H1 (cell line): ENCODE data around the gene WDR13. TPM values are rescaled to one million over a fixed set of nuclear protein-coding genes. Genes with fewer than 3 reads are reported as not detected.

Experiments
- CTCF ChIA-PET: fragments of 300-600 bp; sonication (Branson Sonifier 250); formaldehyde crosslinking; loops from one replicate; lab custom pipeline; 2021; ENCODE audit not compliant: partially characterized antibody; lab: Charles Lee
- POLR2A ChIA-PET: fragments of 300-600 bp; sonication (Branson Sonifier 250); formaldehyde crosslinking; loops from one replicate; lab custom pipeline; 2021; ENCODE audit warnings: inconsistent platforms; ENCODE audit not compliant: partially characterized antibody; lab: Charles Lee
- DNase-seq, 2 experiments: peaks; one replicate each; pipeline versions ENCODE4 v3.0.0 to v3.0.0-alpha.2; 2010 to 2022; ENCODE audit warnings: low spot score in 2 of 2, low read depth in 1 of 2, mixed read lengths in 1 of 2
- FAIRE-seq: peaks from 2 replicates; lab custom pipeline; 2011; peaks lifted over from hg19 to GRCh38; lab: Jason Lieb, UNC
- H2AFZ ChIP-seq: 2 replicates; pipeline ENCODE4 v1.8.1; 2012; ENCODE audit warnings: low read length, inconsistent platforms
- H2AK5ac ChIP-seq: 2 replicates; pipeline ENCODE4 v1.6.1; 2013; ENCODE audit warnings: low read depth, low read length
- H2BK120ac ChIP-seq: replicated peaks from 2 replicates; pipeline ENCODE3; 2013; ENCODE audit warnings: low read depth, low read length, inconsistent platforms
- H2BK12ac ChIP-seq: 2 replicates; pipeline ENCODE4 v1.6.1; 2013; ENCODE audit warnings: low read depth, low read length
- H2BK15ac ChIP-seq: 2 replicates; pipeline ENCODE4 v1.6.1; 2013; ENCODE audit warnings: low read length
- H2BK20ac ChIP-seq: 2 replicates; pipeline ENCODE4 v1.6.1; 2013; ENCODE audit warnings: low read length
- H2BK5ac ChIP-seq: 2 replicates; pipeline ENCODE4 v1.6.1; 2013; ENCODE audit warnings: low read depth, low read length
- H3K14ac ChIP-seq: 2 replicates; pipeline ENCODE4 v1.6.1; 2013; ENCODE audit warnings: inconsistent platforms; ENCODE audit not compliant: insufficient read length
- H3K18ac ChIP-seq: 2 replicates; pipeline ENCODE4 v1.6.1; 2013; ENCODE audit warnings: low read length; ENCODE audit errors: extremely low read depth
- H3K23ac ChIP-seq: 2 replicates; pipeline ENCODE4 v1.6.1; 2013; ENCODE audit warnings: inconsistent platforms; ENCODE audit not compliant: insufficient read length
- H3K23me2 ChIP-seq: 2 replicates; pipeline ENCODE4 v1.6.1; 2013; ENCODE audit warnings: low read depth, low read length
- H3K27ac ChIP-seq: 2 replicates; pipeline ENCODE4 v1.6.1; 2011; ENCODE audit warnings: low read depth, low read length, inconsistent platforms
- H3K27me3 ChIP-seq, 4 experiments: replicated peaks in 1 of 4; 1 replicate in 1 of 4; 2 replicates in 3 of 4; pipeline versions ENCODE4 v1.6.1 to v1.8.1; 2011 to 2013; ENCODE audit warnings: low read length in 3 of 4, mild to moderate bottlenecking in 3 of 4, inconsistent platforms in 2 of 4, mixed read lengths in 2 of 4, moderate library complexity in 1 of 4; ENCODE audit not compliant: control insufficient read depth in 3 of 4, insufficient read depth in 3 of 4; ENCODE audit errors: extremely low read depth in 1 of 4
- H3K36me3 ChIP-seq, 4 experiments: 2 replicates each; pipeline versions ENCODE4 v1.6.1 to v1.8.1; 2011 to 2013; ENCODE audit warnings: mild to moderate bottlenecking in 4 of 4, low read length in 3 of 4, moderate library complexity in 2 of 4, control low read depth in 1 of 4, inconsistent platforms in 1 of 4; ENCODE audit not compliant: insufficient read depth in 4 of 4, control insufficient read depth in 2 of 4
- H3K4ac ChIP-seq: replicated peaks from 2 replicates; pipeline ENCODE3; 2013; ENCODE audit warnings: low read length, low read depth, mixed read lengths, inconsistent platforms; ENCODE audit not compliant: insufficient read length
- H3K4me1 ChIP-seq, 4 experiments: replicated peaks in 1 of 4; 1 replicate in 1 of 4; 2 replicates in 3 of 4; pipeline versions ENCODE4 v1.6.1 to v1.8.1; 2011 to 2013; ENCODE audit warnings: low read length in 3 of 4, inconsistent platforms in 2 of 4, mixed read lengths in 1 of 4; ENCODE audit not compliant: insufficient read depth in 4 of 4, control insufficient read depth in 3 of 4
- H3K4me2 ChIP-seq, 2 experiments: 2 replicates each; pipeline versions ENCODE4 v1.6.1 to v1.8.1; 2011 to 2013; ENCODE audit warnings: low read depth in 2 of 2, low read length in 2 of 2, control low read depth in 1 of 2, inconsistent platforms in 1 of 2, mild to moderate bottlenecking in 1 of 2; ENCODE audit not compliant: insufficient read depth in 1 of 2
- H3K4me3 ChIP-seq, 4 experiments: fragments of 200-600, 300-600 bp in 1 of 4; sonication (generic), shearing (Covaris generic), sonication (Bioruptor Twin) in 1 of 4; 2 replicates each; pipeline versions ENCODE4 v1.5.1 to v1.8.1; 2011 to 2016; ENCODE audit warnings: low read length in 4 of 4, low read depth in 3 of 4, control low read depth in 2 of 4, inconsistent platforms in 2 of 4, mild to moderate bottlenecking in 2 of 4, mixed read lengths in 1 of 4, moderate library complexity in 1 of 4; ENCODE audit not compliant: insufficient read depth in 2 of 4; ENCODE audit errors: extremely low read depth in 1 of 4
- H3K56ac ChIP-seq: replicated peaks from 2 replicates; pipeline ENCODE3; 2013; ENCODE audit warnings: low read depth, mild to moderate bottlenecking, mixed read lengths, low read length, inconsistent platforms; ENCODE audit not compliant: insufficient read length
- H3K79me1 ChIP-seq: 2 replicates; pipeline ENCODE4 v1.6.1; 2013; ENCODE audit warnings: low read depth, low read length, control low read depth
- H3K79me2 ChIP-seq, 2 experiments: 2 replicates each; pipeline versions ENCODE4 v1.6.1 to v1.8.1; 2012 to 2013; ENCODE audit warnings: low read length in 2 of 2, mild to moderate bottlenecking in 2 of 2, inconsistent platforms in 1 of 2; ENCODE audit not compliant: insufficient read depth in 2 of 2, control insufficient read depth in 1 of 2
- H3K9ac ChIP-seq, 4 experiments: replicated peaks in 1 of 4; 1 replicate in 1 of 4; 2 replicates in 3 of 4; pipeline versions ENCODE4 v1.6.1 to v1.8.1; 2011 to 2013; ENCODE audit warnings: low read depth in 3 of 4, low read length in 3 of 4, control low read depth in 2 of 4, mild to moderate bottlenecking in 2 of 4, moderate library complexity in 2 of 4, inconsistent platforms in 1 of 4; ENCODE audit errors: extremely low read depth in 1 of 4
- H3K9me3 ChIP-seq, 2 experiments: 2 replicates each; pipeline versions ENCODE4 v1.6.1 to v1.8.1; 2012 to 2013; ENCODE audit warnings: mild to moderate bottlenecking in 2 of 2, moderate library complexity in 2 of 2, control low read depth in 1 of 2, inconsistent platforms in 1 of 2, low read depth in 1 of 2, low read length in 1 of 2, mixed read lengths in 1 of 2; ENCODE audit not compliant: insufficient read depth in 2 of 2
- H4K20me1 ChIP-seq, 2 experiments: replicated peaks in 1 of 2; 2 replicates each; pipeline versions ENCODE3 to v1.8.1; 2011 to 2013; ENCODE audit warnings: inconsistent platforms in 2 of 2, low read length in 2 of 2, mild to moderate bottlenecking in 1 of 2; ENCODE audit not compliant: insufficient read depth in 2 of 2, control insufficient read depth in 1 of 2
- H4K5ac ChIP-seq: 2 replicates; pipeline ENCODE4 v1.6.1; 2013; ENCODE audit warnings: low read length, low read depth, mixed read lengths, inconsistent platforms; ENCODE audit not compliant: insufficient read length
- H4K8ac ChIP-seq: 2 replicates; pipeline ENCODE4 v1.8.0; 2013; ENCODE audit warnings: mild to moderate bottlenecking, moderate library complexity, low read length, inconsistent platforms; ENCODE audit not compliant: insufficient read depth; ENCODE audit errors: extremely low read depth
- H4K91ac ChIP-seq: replicated peaks from 2 replicates; pipeline ENCODE3; 2013; ENCODE audit warnings: low read length, mixed read lengths, inconsistent platforms; ENCODE audit not compliant: insufficient read length
- EP300 ChIP-seq, 2 experiments: IDR thresholded peaks; 1 replicate in 1 of 2; 2 replicates in 1 of 2; pipeline ENCODE4 v1.6.1; 2011 to 2012; ENCODE audit warnings: low read depth in 2 of 2, low read length in 2 of 2, mild to moderate bottlenecking in 2 of 2, borderline replicate concordance in 1 of 2, inconsistent platforms in 1 of 2, moderate library complexity in 1 of 2
- KDM4A ChIP-seq: IDR thresholded peaks from one replicate; pipeline ENCODE4 v1.7.1; 2012; ENCODE audit warnings: low read depth, mild to moderate bottlenecking, moderate library complexity, low read length, inconsistent platforms; ENCODE audit not compliant: severe bottlenecking
- MAFK ChIP-seq: IDR thresholded peaks from 2 replicates; pipeline ENCODE4 v1.6.1; 2012; ENCODE audit warnings: low read depth, mild to moderate bottlenecking, improper control_type of control experiment, low read length
- RNF2 ChIP-seq: fragments of 200-900, 300-1000 bp; sonication (generic); IDR thresholded peaks from 2 replicates; pipeline ENCODE4 v1.7.1; 2016; ENCODE audit warnings: borderline replicate concordance, low read depth, mild to moderate bottlenecking, antibody characterized with exemption, low read length; ENCODE audit not compliant: poor library complexity, severe bottlenecking; ENCODE audit errors: missing control alignments
- TCF12 ChIP-seq: IDR thresholded peaks from 2 replicates; pipeline ENCODE4 v1.6.1; 2011; ENCODE audit warnings: low read depth, mild to moderate bottlenecking, low read length
- WGBS, 2 experiments: shearing (Covaris generic) in 1 of 2; methylation state at CpG; one replicate each; pipeline versions ENCODE4 v1.1.6 to v1.1.7; 2013 to 2015; ENCODE audit warnings: low lambda C conversion rate in 2 of 2, mixed read lengths in 2 of 2, inconsistent platforms in 1 of 2, low coverage in 1 of 2, missing lambda C conversion rate in 1 of 2; ENCODE audit not compliant: insufficient replicate concordance in 2 of 2, insufficient coverage in 1 of 2, insufficient read length in 1 of 2; ENCODE audit errors: extremely low coverage in 1 of 2, missing lambda C conversion rate in 1 of 2; 5-methylcytosine and 5-hydroxymethylcytosine counted together
- polyA plus RNA-seq, 7 experiments: library from polyadenylated mRNA; depleted of rRNA in 3 of 7; stranded (reverse) in 5 of 7; unstranded in 2 of 7; fragments of >200 nt in 5 of 7; fragments of 200-250 nt in 2 of 7; gene quantifications; 1 replicate in 5 of 7; 2 replicates in 1 of 7; 4 replicates in 1 of 7; pipeline versions ENCODE4 v1.2.1 to v1.2.3, GENCODE V29; 2011 to 2013; ENCODE audit warnings: missing spikeins in 2 of 7, mixed read lengths in 2 of 7
- total RNA-seq: library from RNA; stranded (reverse); fragmentation: NEBNext Ultra II Directional; extraction: Animal tissue kit (Norgen Biotek cat#: 25700); gene quantifications from 2 replicates; pipeline ENCODE4 v1.2.1, GENCODE V29; 2021

The WDR13 gene
- total and polyA plus RNA-seq, 2 of the 8 experiments (the other 6 are each of a cell fraction or from before 2014, with no cell fraction given), result 19.4 to 46.3 TPM

- Histone ChIP-seq H3K79me2 (no peaks in the 10 kb centered on the region), H2BK15ac (no peak overlapping the region), H3K4me3 (no peak overlapping the region), H3K27me3 (no peaks in the 10 kb centered on the region), H2BK12ac (no peak overlapping the region), H2BK20ac (no peak overlapping the region), H2BK5ac (no peak overlapping the region), H4K5ac (no peak overlapping the region), H3K9ac (no peak overlapping the region), H3K4me1 (peaks cover 0 to 3% (median under 1%) of the 10 kb centered on the region in 4 experiments; a peak in 3 of 7 replicates), H3K4me2 (no peak overlapping the region), H3K4ac (no peak overlapping the region), H3K79me1 (no peaks in the 10 kb centered on the region), H3K56ac (no peak overlapping the region), H3K36me3 (no peaks in the 10 kb centered on the region), H3K23ac (no peak overlapping the region), H3K23me2 (no peaks in the 10 kb centered on the region), H3K18ac (no peak overlapping the region), H3K27ac (no peak overlapping the region), H2AFZ (no peak overlapping the region), H3K9me3 (no peaks in the 10 kb centered on the region), H3K14ac (no peak overlapping the region), H2AK5ac (no peak overlapping the region), H4K20me1 (no peaks in the 10 kb centered on the region), H2BK120ac (no peak overlapping the region), H4K91ac (no peak overlapping the region), H4K8ac (no peak overlapping the region)
- ChIA-PET POLR2A (no interaction called here), CTCF (interaction anchor here (0.9 kb wide), 1 partner anchor 88 kb away, joined by 3 read pairs; no protein-coding TSS in a partner anchor)
- FAIRE-seq, result no peak
- DNase-seq, result no peak
- 100% methylated on average over 3 of the region's 7 CpGs; no CpG with 5 or more reads in 1 of the 2 experiments for WGBS, 2 experiments
- no peak for TF ChIP-seq EP300 (IDR thresholded peaks at IDR 0.05; ENCODE audit: borderline replicate concordance in 1 of 2, low read depth in 2 of 2, low read length in 2 of 2)
- no peak for TF ChIP-seq MAFK
- no peak for TF ChIP-seq TCF12
- TF ChIP-seq KDM4A, result no peak
- TF ChIP-seq RNF2, result no peak
Observed at GRCh38 chrX:48645669-48646068, 48.4 kb downstream of the WDR13 start.
